GM23338 (cell line): ENCODE data around the gene KCNK4. TPM values are rescaled to one million over a fixed set of nuclear protein-coding genes. Genes with fewer than 3 reads are reported as not detected.
A peak's percentile ranks its signal among the peaks of the same experiment; 100 is the strongest.

ENCODE experiments used
- ATAC-seq: fragments of 200-7000 bp; cut with Tn5 transposase; 3 replicates; pipeline ENCODE4 v1.9.1; 2020
- DNase-seq: peaks from one replicate; pipeline ENCODE4 v3.0.0-alpha.2; 2015; ENCODE audit warnings: low spot score
- H2AFZ ChIP-seq: fragments of 200-600 bp; sonication (generic); 2 replicates; pipeline ENCODE4 v1.8.0; 2016; ENCODE audit warnings: antibody characterized with exemption, mild to moderate bottlenecking, moderate library complexity
- H3F3A ChIP-seq: fragments of 200-600 bp; sonication (generic); replicated peaks from 2 replicates; pipeline ENCODE4 v1.8.0; 2017; ENCODE audit warnings: antibody characterized with exemption, mixed run types, low read depth
- H3K27ac ChIP-seq: fragments of 200-600 bp; sonication (generic); 2 replicates; pipeline ENCODE4 v1.6.1; 2016; ENCODE audit warnings: low read depth
- H3K27me3 ChIP-seq: fragments of 200-600 bp; sonication (generic); 2 replicates; pipeline ENCODE4 v1.8.0; 2016; ENCODE audit warnings: mild to moderate bottlenecking, mixed run types, moderate library complexity; ENCODE audit not compliant: insufficient read depth
- H3K36me3 ChIP-seq: fragments of 200-600 bp; sonication (generic); 2 replicates; pipeline ENCODE4 v1.8.0; 2016; ENCODE audit warnings: mild to moderate bottlenecking; ENCODE audit not compliant: insufficient read depth
- H3K4me1 ChIP-seq: fragments of 200-600 bp; sonication (generic); 2 replicates; pipeline ENCODE4 v1.8.0; 2016; ENCODE audit warnings: mild to moderate bottlenecking, moderate library complexity; ENCODE audit not compliant: insufficient read depth
- H3K4me2 ChIP-seq: fragments of 200-600 bp; sonication (generic); 2 replicates; pipeline ENCODE4 v1.7.1; 2017; ENCODE audit warnings: mixed run types
- H3K4me3 ChIP-seq: fragments of 200-600 bp; sonication (generic); 2 replicates; pipeline ENCODE4 v1.6.1; 2016; ENCODE audit warnings: mixed run types
- H3K79me2 ChIP-seq: fragments of 200-600 bp; sonication (generic); replicated peaks from 2 replicates; pipeline ENCODE4 v1.8.0; 2017; ENCODE audit warnings: mild to moderate bottlenecking; ENCODE audit not compliant: insufficient read depth
- H3K9me2 ChIP-seq: fragments of 200-600 bp; sonication (generic); 2 replicates; pipeline ENCODE4 v1.8.0; 2017; ENCODE audit not compliant: insufficient read depth
- H4K20me1 ChIP-seq: fragments of 200-600 bp; sonication (generic); replicated peaks from 2 replicates; pipeline ENCODE4 v1.8.0; 2017; ENCODE audit warnings: mild to moderate bottlenecking; ENCODE audit not compliant: insufficient read depth
- H3K27ac Mint-ChIP-seq: 2 replicates; pipeline ENCODE4 v1.8.0; 2020; ENCODE audit warnings: inconsistent platforms, mild to moderate bottlenecking, moderate library complexity, mixed read lengths
- H3K27me3 Mint-ChIP-seq: 3 replicates; pipeline ENCODE4 v1.8.0; 2022; ENCODE audit warnings: low read depth, mild to moderate bottlenecking, moderate library complexity, mixed read lengths, inconsistent platforms; ENCODE audit not compliant: insufficient read depth, poor library complexity
- H3K36me3 Mint-ChIP-seq: 3 replicates; pipeline ENCODE4 v1.8.0; 2021; ENCODE audit warnings: low read depth, mild to moderate bottlenecking, inconsistent platforms, moderate library complexity, mixed read lengths
- H3K4me1 Mint-ChIP-seq: 3 replicates; pipeline ENCODE4 v1.8.0; 2020; ENCODE audit warnings: mild to moderate bottlenecking, inconsistent platforms, mixed read lengths
- H3K4me3 Mint-ChIP-seq: 3 replicates; pipeline ENCODE4 v1.8.0; 2021; ENCODE audit warnings: moderate library complexity, mild to moderate bottlenecking, inconsistent platforms, mixed read lengths
- H3K9me3 Mint-ChIP-seq: 3 replicates; pipeline ENCODE4 v1.8.0; 2020; ENCODE audit warnings: moderate library complexity, mild to moderate bottlenecking, inconsistent platforms, mixed read lengths
- CREB1 ChIP-seq: fragments of 250-450 bp; sonication (Bioruptor Pico); IDR thresholded peaks from 2 replicates; pipeline ENCODE4 v1.5.0; 2020; ENCODE audit warnings: low read depth, mild to moderate bottlenecking, moderate library complexity
- ETS1 ChIP-seq: IDR thresholded peaks from 2 replicates; pipeline ENCODE4 v1.6.1; 2016; ENCODE audit warnings: antibody characterized with exemption
- EZH2 ChIP-seq: fragments of 200-600 bp; sonication (generic); IDR thresholded peaks from one replicate; pipeline ENCODE4 v1.8.0; 2017; ENCODE audit warnings: antibody characterized with exemption, mild to moderate bottlenecking, low read depth; ENCODE audit not compliant: unreplicated experiment
- EZH2phosphoT487 ChIP-seq: fragments of 200-600 bp; sonication (generic); IDR thresholded peaks from one replicate; pipeline ENCODE4 v1.8.1; 2018; ENCODE audit warnings: antibody characterized with exemption; ENCODE audit not compliant: unreplicated experiment
- JUNB ChIP-seq: IDR thresholded peaks from one replicate; pipeline ENCODE4 v1.6.1; 2016; ENCODE audit warnings: antibody characterized with exemption; ENCODE audit not compliant: unreplicated experiment
- NANOG ChIP-seq: IDR thresholded peaks from 2 replicates; pipeline ENCODE4 v1.6.1; 2016; ENCODE audit warnings: antibody characterized with exemption, borderline replicate concordance
- POLR2AphosphoS5 ChIP-seq: IDR thresholded peaks from 2 replicates; pipeline ENCODE4 v1.6.1; 2016; ENCODE audit warnings: antibody characterized with exemption, low read depth
- STAT1 ChIP-seq: IDR thresholded peaks from one replicate; pipeline ENCODE4 v1.6.1; 2016; ENCODE audit warnings: antibody characterized with exemption; ENCODE audit not compliant: unreplicated experiment
- ZNF114 ChIP-seq: fragments of 250-450 bp; sonication (Bioruptor Pico); IDR thresholded peaks from 2 replicates; pipeline ENCODE4 v1.5.0; 2020; ENCODE audit warnings: mild to moderate bottlenecking, moderate library complexity
- ZNF331 ChIP-seq: fragments of 250-450 bp; sonication (Bioruptor Pico); IDR thresholded peaks from 2 replicates; pipeline ENCODE4 v1.5.0; 2020; ENCODE audit warnings: low read depth, mild to moderate bottlenecking, moderate library complexity
- polyA plus RNA-seq: library from polyadenylated mRNA; unstranded; fragments of >200 nt; fragmentation: Nextera tagmentation; extraction: Ambion mirVana; gene quantifications from 2 replicates; pipeline ENCODE4 v1.2.1, GENCODE V29; 2016
- total RNA-seq: library from RNA; depleted of rRNA; stranded (reverse); fragments of >200 nt; shearing (Covaris generic); gene quantifications from 2 replicates; pipeline ENCODE4 v1.2.3, GENCODE V29; 2014
- TF ChIP-seq, protein P1 (sequence below): fragments of 250-450 bp; sonication (Bioruptor Pico); IDR thresholded peaks from 2 replicates; pipeline ENCODE4 v1.5.0; 2020; ENCODE audit warnings: mild to moderate bottlenecking, moderate library complexity
- TF ChIP-seq, protein P2 (sequence below), 2 experiments: fragments of 200-600 bp in 1 of 2; sonication (generic) in 1 of 2; conservative IDR thresholded peaks; 2 replicates each; pipeline versions ENCODE4 v1.5.1 to v1.6.1; 2016 to 2017; ENCODE audit warnings: antibody characterized with exemption in 2 of 2, low read depth in 2 of 2, mild to moderate bottlenecking in 2 of 2, moderate library complexity in 1 of 2
- TF ChIP-seq, protein P3 (sequence below): IDR thresholded peaks from one replicate; pipeline ENCODE4 v1.6.1; 2018; ENCODE audit warnings: antibody characterized with exemption; ENCODE audit not compliant: unreplicated experiment

Gene KCNK4
- total and polyA plus RNA-seq, 2 experiments from 2014 or later: 1.0 TPM; not detected in 1

DNA sequence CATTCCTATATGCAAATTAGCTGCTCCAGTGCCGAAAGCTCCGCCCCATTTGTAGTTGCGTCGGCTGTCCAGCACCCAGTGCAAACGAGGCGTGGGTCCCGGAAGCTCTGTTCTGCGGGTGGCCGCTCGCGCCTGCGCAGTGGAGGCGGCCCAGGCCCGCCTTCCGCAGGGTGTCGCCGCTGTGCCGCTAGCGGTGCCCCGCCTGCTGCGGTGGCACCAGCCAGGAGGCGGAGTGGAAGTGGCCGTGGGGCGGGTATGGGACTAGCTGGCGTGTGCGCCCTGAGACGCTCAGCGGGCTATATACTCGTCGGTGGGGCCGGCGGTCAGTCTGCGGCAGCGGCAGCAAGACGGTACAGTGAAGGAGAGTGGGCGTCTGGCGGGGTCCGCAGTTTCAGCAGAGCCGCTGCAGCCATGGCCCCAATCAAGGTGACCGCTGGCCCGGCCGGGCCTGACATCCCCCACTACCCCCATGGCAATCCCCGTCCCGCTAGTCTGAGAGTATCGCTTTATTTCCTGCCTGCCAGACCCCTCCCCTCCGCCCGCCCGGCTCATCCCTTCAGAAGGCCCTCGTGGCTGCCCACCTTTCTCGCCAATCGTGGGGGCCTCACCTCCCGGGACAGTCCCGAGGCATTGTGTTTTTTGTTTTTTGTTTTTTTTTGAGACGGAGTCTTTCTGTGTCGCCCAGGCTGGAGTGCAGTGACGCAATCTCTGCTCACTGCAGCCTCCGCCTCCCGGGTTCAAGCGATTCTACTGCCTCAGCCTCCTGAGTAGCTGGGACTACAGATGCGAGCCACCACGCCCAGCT lies 27.1 kb downstream of the KCNK4 start, which contains the start of gene PRDX5:
TSS of gene PRDX5 (plus strand) at position 161 of the 805 bp plus-strand sequence. CDS start at position 256, 95 bp downstream.
- H3K4me1 Mint-ChIP-seq: peaks cover 19% of the 10 kb centered on the region
- H3K79me2 ChIP-seq: peaks cover 16% of the 10 kb centered on the region
- peaks cover 3% of the 10 kb centered on the region; the same call in 1 of the 2 replicates for H3K36me3 ChIP-seq

More for the DNA sequence above, 27.1 kb downstream of the KCNK4 start, which contains the start of gene PRDX5:
- Mint-ChIP-seq H3K4me3 (peak within 1 kb of the TSS; percentile 98), H3K36me3 (peaks cover 50% of the 10 kb centered on the region), H3K27me3 (peaks cover 24% of the 10 kb centered on the region), H3K27ac (peak within 1 kb of the TSS; percentile 100), H3K9me3 (no peaks in the 10 kb centered on the region; the same call in 1 of the 3 replicates)
- TF ChIP-seq, protein P1, sequence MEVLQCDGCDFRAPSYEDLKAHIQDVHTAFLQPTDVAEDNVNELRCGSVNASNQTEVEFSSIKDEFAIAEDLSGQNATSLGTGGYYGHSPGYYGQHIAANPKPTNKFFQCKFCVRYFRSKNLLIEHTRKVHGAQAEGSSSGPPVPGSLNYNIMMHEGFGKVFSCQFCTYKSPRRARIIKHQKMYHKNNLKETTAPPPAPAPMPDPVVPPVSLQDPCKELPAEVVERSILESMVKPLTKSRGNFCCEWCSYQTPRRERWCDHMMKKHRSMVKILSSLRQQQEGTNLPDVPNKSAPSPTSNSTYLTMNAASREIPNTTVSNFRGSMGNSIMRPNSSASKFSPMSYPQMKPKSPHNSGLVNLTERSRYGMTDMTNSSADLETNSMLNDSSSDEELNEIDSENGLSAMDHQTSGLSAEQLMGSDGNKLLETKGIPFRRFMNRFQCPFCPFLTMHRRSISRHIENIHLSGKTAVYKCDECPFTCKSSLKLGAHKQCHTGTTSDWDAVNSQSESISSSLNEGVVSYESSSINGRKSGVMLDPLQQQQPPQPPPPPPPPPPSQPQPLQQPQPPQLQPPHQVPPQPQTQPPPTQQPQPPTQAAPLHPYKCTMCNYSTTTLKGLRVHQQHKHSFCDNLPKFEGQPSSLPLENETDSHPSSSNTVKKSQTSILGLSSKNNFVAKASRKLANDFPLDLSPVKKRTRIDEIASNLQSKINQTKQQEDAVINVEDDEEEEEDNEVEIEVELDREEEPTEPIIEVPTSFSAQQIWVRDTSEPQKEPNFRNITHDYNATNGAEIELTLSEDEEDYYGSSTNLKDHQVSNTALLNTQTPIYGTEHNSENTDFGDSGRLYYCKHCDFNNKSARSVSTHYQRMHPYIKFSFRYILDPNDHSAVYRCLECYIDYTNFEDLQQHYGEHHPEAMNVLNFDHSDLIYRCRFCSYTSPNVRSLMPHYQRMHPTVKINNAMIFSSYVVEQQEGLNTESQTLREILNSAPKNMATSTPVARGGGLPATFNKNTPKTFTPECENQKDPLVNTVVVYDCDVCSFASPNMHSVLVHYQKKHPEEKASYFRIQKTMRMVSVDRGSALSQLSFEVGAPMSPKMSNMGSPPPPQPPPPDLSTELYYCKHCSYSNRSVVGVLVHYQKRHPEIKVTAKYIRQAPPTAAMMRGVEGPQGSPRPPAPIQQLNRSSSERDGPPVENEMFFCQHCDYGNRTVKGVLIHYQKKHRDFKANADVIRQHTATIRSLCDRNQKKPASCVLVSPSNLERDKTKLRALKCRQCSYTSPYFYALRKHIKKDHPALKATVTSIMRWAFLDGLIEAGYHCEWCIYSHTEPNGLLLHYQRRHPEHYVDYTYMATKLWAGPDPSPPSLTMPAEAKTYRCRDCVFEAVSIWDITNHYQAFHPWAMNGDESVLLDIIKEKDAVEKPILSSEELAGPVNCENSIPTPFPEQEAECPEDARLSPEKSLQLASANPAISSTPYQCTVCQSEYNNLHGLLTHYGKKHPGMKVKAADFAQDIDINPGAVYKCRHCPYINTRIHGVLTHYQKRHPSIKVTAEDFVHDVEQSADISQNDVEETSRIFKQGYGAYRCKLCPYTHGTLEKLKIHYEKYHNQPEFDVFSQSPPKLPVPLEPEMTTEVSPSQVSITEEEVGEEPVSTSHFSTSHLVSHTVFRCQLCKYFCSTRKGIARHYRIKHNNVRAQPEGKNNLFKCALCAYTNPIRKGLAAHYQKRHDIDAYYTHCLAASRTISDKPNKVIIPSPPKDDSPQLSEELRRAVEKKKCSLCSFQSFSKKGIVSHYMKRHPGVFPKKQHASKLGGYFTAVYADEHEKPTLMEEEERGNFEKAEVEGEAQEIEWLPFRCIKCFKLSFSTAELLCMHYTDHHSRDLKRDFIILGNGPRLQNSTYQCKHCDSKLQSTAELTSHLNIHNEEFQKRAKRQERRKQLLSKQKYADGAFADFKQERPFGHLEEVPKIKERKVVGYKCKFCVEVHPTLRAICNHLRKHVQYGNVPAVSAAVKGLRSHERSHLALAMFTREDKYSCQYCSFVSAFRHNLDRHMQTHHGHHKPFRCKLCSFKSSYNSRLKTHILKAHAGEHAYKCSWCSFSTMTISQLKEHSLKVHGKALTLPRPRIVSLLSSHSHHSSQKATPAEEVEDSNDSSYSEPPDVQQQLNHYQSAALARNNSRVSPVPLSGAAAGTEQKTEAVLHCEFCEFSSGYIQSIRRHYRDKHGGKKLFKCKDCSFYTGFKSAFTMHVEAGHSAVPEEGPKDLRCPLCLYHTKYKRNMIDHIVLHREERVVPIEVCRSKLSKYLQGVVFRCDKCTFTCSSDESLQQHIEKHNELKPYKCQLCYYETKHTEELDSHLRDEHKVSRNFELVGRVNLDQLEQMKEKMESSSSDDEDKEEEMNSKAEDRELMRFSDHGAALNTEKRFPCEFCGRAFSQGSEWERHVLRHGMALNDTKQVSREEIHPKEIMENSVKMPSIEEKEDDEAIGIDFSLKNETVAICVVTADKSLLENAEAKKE (CRISPR knock-in tag): no peak
- TF ChIP-seq JUNB (no peak), ZNF114 (CRISPR knock-in tag) (no peak), ETS1 (0 out of 2 replicates have a peak, but pooled peaks have one; percentile 6), EZH2 (no peak), STAT1 (no peak), NANOG (no peak), EZH2phosphoT487 (no peak), ZNF331 (no peak), CREB1 (CRISPR knock-in tag) (no peak), POLR2AphosphoS5 (peak; percentile 79)
- TF ChIP-seq, protein P2, sequence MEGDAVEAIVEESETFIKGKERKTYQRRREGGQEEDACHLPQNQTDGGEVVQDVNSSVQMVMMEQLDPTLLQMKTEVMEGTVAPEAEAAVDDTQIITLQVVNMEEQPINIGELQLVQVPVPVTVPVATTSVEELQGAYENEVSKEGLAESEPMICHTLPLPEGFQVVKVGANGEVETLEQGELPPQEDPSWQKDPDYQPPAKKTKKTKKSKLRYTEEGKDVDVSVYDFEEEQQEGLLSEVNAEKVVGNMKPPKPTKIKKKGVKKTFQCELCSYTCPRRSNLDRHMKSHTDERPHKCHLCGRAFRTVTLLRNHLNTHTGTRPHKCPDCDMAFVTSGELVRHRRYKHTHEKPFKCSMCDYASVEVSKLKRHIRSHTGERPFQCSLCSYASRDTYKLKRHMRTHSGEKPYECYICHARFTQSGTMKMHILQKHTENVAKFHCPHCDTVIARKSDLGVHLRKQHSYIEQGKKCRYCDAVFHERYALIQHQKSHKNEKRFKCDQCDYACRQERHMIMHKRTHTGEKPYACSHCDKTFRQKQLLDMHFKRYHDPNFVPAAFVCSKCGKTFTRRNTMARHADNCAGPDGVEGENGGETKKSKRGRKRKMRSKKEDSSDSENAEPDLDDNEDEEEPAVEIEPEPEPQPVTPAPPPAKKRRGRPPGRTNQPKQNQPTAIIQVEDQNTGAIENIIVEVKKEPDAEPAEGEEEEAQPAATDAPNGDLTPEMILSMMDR (conservative IDR thresholded peaks at IDR 0.05; ENCODE audit: low read depth in 2 of 2): peak; percentile 18 to 74; a peak in 3 of 4 replicates
- TF ChIP-seq, protein P3, sequence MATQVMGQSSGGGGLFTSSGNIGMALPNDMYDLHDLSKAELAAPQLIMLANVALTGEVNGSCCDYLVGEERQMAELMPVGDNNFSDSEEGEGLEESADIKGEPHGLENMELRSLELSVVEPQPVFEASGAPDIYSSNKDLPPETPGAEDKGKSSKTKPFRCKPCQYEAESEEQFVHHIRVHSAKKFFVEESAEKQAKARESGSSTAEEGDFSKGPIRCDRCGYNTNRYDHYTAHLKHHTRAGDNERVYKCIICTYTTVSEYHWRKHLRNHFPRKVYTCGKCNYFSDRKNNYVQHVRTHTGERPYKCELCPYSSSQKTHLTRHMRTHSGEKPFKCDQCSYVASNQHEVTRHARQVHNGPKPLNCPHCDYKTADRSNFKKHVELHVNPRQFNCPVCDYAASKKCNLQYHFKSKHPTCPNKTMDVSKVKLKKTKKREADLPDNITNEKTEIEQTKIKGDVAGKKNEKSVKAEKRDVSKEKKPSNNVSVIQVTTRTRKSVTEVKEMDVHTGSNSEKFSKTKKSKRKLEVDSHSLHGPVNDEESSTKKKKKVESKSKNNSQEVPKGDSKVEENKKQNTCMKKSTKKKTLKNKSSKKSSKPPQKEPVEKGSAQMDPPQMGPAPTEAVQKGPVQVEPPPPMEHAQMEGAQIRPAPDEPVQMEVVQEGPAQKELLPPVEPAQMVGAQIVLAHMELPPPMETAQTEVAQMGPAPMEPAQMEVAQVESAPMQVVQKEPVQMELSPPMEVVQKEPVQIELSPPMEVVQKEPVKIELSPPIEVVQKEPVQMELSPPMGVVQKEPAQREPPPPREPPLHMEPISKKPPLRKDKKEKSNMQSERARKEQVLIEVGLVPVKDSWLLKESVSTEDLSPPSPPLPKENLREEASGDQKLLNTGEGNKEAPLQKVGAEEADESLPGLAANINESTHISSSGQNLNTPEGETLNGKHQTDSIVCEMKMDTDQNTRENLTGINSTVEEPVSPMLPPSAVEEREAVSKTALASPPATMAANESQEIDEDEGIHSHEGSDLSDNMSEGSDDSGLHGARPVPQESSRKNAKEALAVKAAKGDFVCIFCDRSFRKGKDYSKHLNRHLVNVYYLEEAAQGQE: no peak
- Histone ChIP-seq H3K27ac (peak within 1 kb of the TSS; percentile 93), H3K9me2 (no peaks in the 10 kb centered on the region), H3K4me1 (peaks cover 12% of the 10 kb centered on the region), H3K27me3 (no peaks in the 10 kb centered on the region), H3K4me3 (peak within 1 kb of the TSS; percentile 82), H3F3A (peaks cover 17% of the 10 kb centered on the region; the same call in 1 of the 2 replicates), H3K4me2 (peak within 1 kb of the TSS; percentile 74), H2AFZ (peak within 1 kb of the TSS; percentile 87), H4K20me1 (no peaks in the 10 kb centered on the region; the same call in 1 of the 2 replicates)
- DNase-seq: peak; percentile 97
- ATAC-seq: peak; percentile 71
